Suprapubic skin (tissue), 4 donors: ENCODE results near the gene WWOX.

Experiments used
- CTCF ChIP-seq, 2 donors: fragments of 200-600 bp in 1 of 2; fragments of 450-650 bp in 1 of 2; sonication (generic) in 1 of 2; IDR thresholded peaks; one replicate each; pipeline ENCODE4 v1.5.1; 2016 to 2019; ENCODE audit warnings: antibody characterized with exemption in 2 of 2, mild to moderate bottlenecking in 1 of 2, moderate library complexity in 1 of 2
- POLR2A ChIP-seq, 2 donors: fragments of 450-650 bp; IDR thresholded peaks; one replicate each; pipeline ENCODE4 v1.6.1; 2017; ENCODE audit warnings: antibody characterized with exemption in 2 of 2, mild to moderate bottlenecking in 2 of 2, moderate library complexity in 2 of 2
- POLR2AphosphoS5 ChIP-seq, 3 donors: sonication (generic); formaldehyde crosslinking; IDR thresholded peaks; one replicate each; pipeline ENCODE4 v1.6.1; 2017; ENCODE audit warnings: antibody characterized with exemption in 3 of 3

- TF ChIP-seq CTCF (IDR thresholded peaks at IDR 0.05) (no peak), POLR2A (IDR thresholded peaks at IDR 0.05) (no peak), POLR2AphosphoS5 (IDR thresholded peaks at IDR 0.05) (no peak)
Measured at GRCh38 chr16:78556421-78556820, 457.0 kb downstream of the WWOX start.
